HL-60 (cell line): Measurements from ENCODE around the gene OR6C68.

Experiments
- CTCF ChIP-seq: IDR thresholded peaks from one replicate; pipeline ENCODE4 v1.5.1; 2011; ENCODE audit warnings: low read length, control low read depth, inconsistent platforms; ENCODE audit not compliant: insufficient read depth
- POLR2AphosphoS5 ChIP-seq: IDR thresholded peaks from 2 replicates; pipeline ENCODE4 v1.6.1; 2012; ENCODE audit warnings: low read depth

- no peak for TF ChIP-seq POLR2AphosphoS5
- TF ChIP-seq CTCF = no peak
Measured at GRCh38 chr12:55470088-55470829, 21.9 kb upstream of the OR6C68 start, which contains the start of gene OR6C70.
